Thoracic aorta (tissue), 2 donors: ENCODE measurements around the gene DHX40. TPM values are rescaled to one million over a fixed set of nuclear protein-coding genes. Genes with fewer than 3 reads are reported as not detected.

Source experiments
- ATAC-seq: fragments of 150-250 bp; one replicate; pipeline ENCODE4 v1.8.0; 2017; ENCODE audit warnings: low read depth; ENCODE audit not compliant: insufficient number of reproducible peaks, low FRiP score
- DNase-seq: peaks from one replicate; pipeline ENCODE4 v3.0.0-alpha.2; 2020; ENCODE audit warnings: low spot score
- H3K27ac ChIP-seq, 2 donors: fragments of 200-600 bp; sonication (generic); 1 replicate in 1 of 2; 2 replicates in 1 of 2; pipeline ENCODE4 v1.5.1; 2016; ENCODE audit warnings: mild to moderate bottlenecking in 2 of 2, moderate library complexity in 2 of 2
- H3K27me3 ChIP-seq: fragments of 200-600 bp; sonication (generic); replicated peaks from 2 replicates; pipeline ENCODE4 v1.6.0; 2016; ENCODE audit warnings: mild to moderate bottlenecking; ENCODE audit not compliant: insufficient read depth
- H3K36me3 ChIP-seq: fragments of 200-600 bp; sonication (generic); one replicate; pipeline ENCODE4 v1.5.1; 2016
- H3K4me1 ChIP-seq, 2 donors: fragments of 200-600 bp; sonication (generic); 1 replicate in 1 of 2; 2 replicates in 1 of 2; pipeline versions ENCODE4 v1.5.1 to v1.6.0; 2016; ENCODE audit warnings: low read depth in 2 of 2, mild to moderate bottlenecking in 1 of 2; ENCODE audit not compliant: control insufficient read depth in 1 of 2
- H3K4me3 ChIP-seq: fragments of 200-600 bp; sonication (generic); 2 replicates; pipeline ENCODE4 v1.5.1; 2016; ENCODE audit warnings: mild to moderate bottlenecking
- H3K9me3 ChIP-seq: fragments of 200-600 bp; sonication (generic); 2 replicates; pipeline ENCODE4 v1.5.1; 2016
- CTCF ChIP-seq: fragments of 200-600 bp; sonication (generic); IDR thresholded peaks from one replicate; pipeline ENCODE4 v1.5.1; 2019; ENCODE audit warnings: antibody characterized with exemption
- total RNA-seq, 2 donors: library from RNA; depleted of rRNA; stranded (reverse); fragments of >200 nt; gene quantifications; one replicate each; pipeline versions ENCODE4 v1.1.0 to v1.2.3, GENCODE V29; 2016

The DHX40 gene
- total RNA-seq, 2 donors from 2014 or later, result 31.3 to 33.4 TPM

- ATAC-seq (no peak), DNase-seq (no peak)
- H3K27ac ChIP-seq, result no peak overlapping the region
- no peaks in the 10 kb centered on the region for H3K9me3 ChIP-seq
- H3K4me1 ChIP-seq, result no peaks in the 10 kb centered on the region
- H3K36me3 ChIP-seq, result no peaks in the 10 kb centered on the region
- no peak for TF ChIP-seq CTCF
- no peaks in the 10 kb centered on the region for H3K27me3 ChIP-seq
- H3K4me3 ChIP-seq, result no peak overlapping the region
Observed at GRCh38 chr17:59533694-59534093, 31.7 kb upstream of the DHX40 start.

- Histone ChIP-seq H3K4me1 (no peaks in the 10 kb centered on the region), H3K27me3 (no peaks in the 10 kb centered on the region), H3K36me3 (no peaks in the 10 kb centered on the region), H3K9me3 (no peaks in the 10 kb centered on the region), H3K4me3 (no peak overlapping the region), H3K27ac (no peak overlapping the region)
- DNase-seq, result no peak
- no peak for TF ChIP-seq CTCF
- no peak for ATAC-seq
Observed at GRCh38 chr17:59534583-59534982, 30.8 kb upstream of the DHX40 start.

- Histone ChIP-seq H3K4me1 (no peaks in the 10 kb centered on the region), H3K27me3 (no peaks in the 10 kb centered on the region), H3K27ac (no peak overlapping the region), H3K9me3 (no peaks in the 10 kb centered on the region), H3K4me3 (no peak overlapping the region), H3K36me3 (no peaks in the 10 kb centered on the region)
- DNase-seq (no peak), ATAC-seq (no peak)
- TF ChIP-seq CTCF, result no peak
Observed at GRCh38 chr17:59538195-59538909, 27.1 kb upstream of the DHX40 start.

- Histone ChIP-seq H3K36me3 (no peaks in the 10 kb centered on the region), H3K27ac (no peak overlapping the region), H3K9me3 (no peaks in the 10 kb centered on the region), H3K4me1 (peaks cover 0 to 12% of the 10 kb centered on the region in 2 donors), H3K27me3 (no peaks in the 10 kb centered on the region), H3K4me3 (no peak overlapping the region)
- no peak for TF ChIP-seq CTCF
- no peak for DNase-seq
- no peak for ATAC-seq
Observed at GRCh38 chr17:59542960-59543635, 22.3 kb upstream of the DHX40 start.

- no peak for TF ChIP-seq CTCF
- Histone ChIP-seq H3K27me3 (no peaks in the 10 kb centered on the region), H3K27ac (no peak overlapping the region), H3K4me3 (no peak overlapping the region), H3K9me3 (no peaks in the 10 kb centered on the region), H3K36me3 (no peaks in the 10 kb centered on the region), H3K4me1 (peaks cover 0 to 12% of the 10 kb centered on the region in 2 donors)
- no peak for ATAC-seq
- DNase-seq, result no peak
Observed at GRCh38 chr17:59545942-59546341, 19.5 kb upstream of the DHX40 start.
